ENCODE data around the gene C1orf21. TPM values are rescaled to one million over a fixed set of nuclear protein-coding genes. Genes with fewer than 3 reads are reported as not detected.

Gene C1orf21
- total RNA-seq, 1 experiment from 2014 or later, result 20.1 TPM

- no peak for DNase-seq (ENCODE audit: low read depth)
These were observed 243 bp downstream of the C1orf21 start for GRCh38 chr1:184387069-184387475.

GRCh38 chr1:184387476-184388318 lies 868 bp downstream of the C1orf21 start:
- DNase-seq (ENCODE audit: low read depth), result peak; percentile 30

- DNase-seq (ENCODE audit: low read depth), result peak; percentile 79
These were observed 1.6 kb downstream of the C1orf21 start for GRCh38 chr1:184388319-184388889.

- peak; percentile 46 for DNase-seq (ENCODE audit: low read depth)
These were observed 2.1 kb downstream of the C1orf21 start for GRCh38 chr1:184388971-184389370.

- no peak for DNase-seq (ENCODE audit: low read depth)
These were observed 2.6 kb downstream of the C1orf21 start for GRCh38 chr1:184389446-184389845.

GRCh38 chr1:184390889-184391288 lies 4.1 kb downstream of the C1orf21 start:
- DNase-seq (ENCODE audit: low read depth), result no peak

GRCh38 chr1:184392067-184392466 lies 5.2 kb downstream of the C1orf21 start:
- no peak for DNase-seq (ENCODE audit: low read depth)

- DNase-seq (ENCODE audit: low read depth), result no peak
These were observed 6.1 kb downstream of the C1orf21 start for GRCh38 chr1:184392779-184393522.

GRCh38 chr1:184393962-184394361 lies 7.1 kb downstream of the C1orf21 start:
- DNase-seq (ENCODE audit: low read depth), result peak; percentile 5

- DNase-seq (ENCODE audit: low read depth), result no peak
These were observed 8.5 kb downstream of the C1orf21 start for GRCh38 chr1:184395370-184395769.

- no peak for DNase-seq (ENCODE audit: low read depth)
These were observed 9.2 kb downstream of the C1orf21 start for GRCh38 chr1:184395937-184396480.

GRCh38 chr1:184399192-184399847 lies 12.5 kb downstream of the C1orf21 start:
- no peak for DNase-seq (ENCODE audit: low read depth)

- DNase-seq (ENCODE audit: low read depth), result no peak
These were observed 17.3 kb downstream of the C1orf21 start for GRCh38 chr1:184403961-184404726.

- DNase-seq (ENCODE audit: low read depth), result no peak
These were observed 17.8 kb downstream of the C1orf21 start for GRCh38 chr1:184404727-184405027.

GRCh38 chr1:184405094-184405800 lies 18.4 kb downstream of the C1orf21 start:
- no peak for DNase-seq (ENCODE audit: low read depth)

- no peak for DNase-seq (ENCODE audit: low read depth)
These were observed 18.9 kb downstream of the C1orf21 start for GRCh38 chr1:184405801-184406142.

- DNase-seq (ENCODE audit: low read depth), result no peak
These were observed 19.6 kb downstream of the C1orf21 start for GRCh38 chr1:184406479-184406878.

- no peak for DNase-seq (ENCODE audit: low read depth)
These were observed 21.1 kb downstream of the C1orf21 start for GRCh38 chr1:184407816-184408510.

- DNase-seq (ENCODE audit: low read depth), result no peak
These were observed 21.8 kb downstream of the C1orf21 start for GRCh38 chr1:184408580-184408979.

GRCh38 chr1:184409011-184409410 lies 22.2 kb downstream of the C1orf21 start:
- no peak for DNase-seq (ENCODE audit: low read depth)

All from RPMI7951 (cell line).